NCI-H1694 (cell line): ENCODE data around the gene PALMD.

Source experiments
- DNase-seq: peaks from one replicate; lab custom pipeline; 2025; lab: John Stamatoyannopoulos, UW

Gene PALMD

DNA sequence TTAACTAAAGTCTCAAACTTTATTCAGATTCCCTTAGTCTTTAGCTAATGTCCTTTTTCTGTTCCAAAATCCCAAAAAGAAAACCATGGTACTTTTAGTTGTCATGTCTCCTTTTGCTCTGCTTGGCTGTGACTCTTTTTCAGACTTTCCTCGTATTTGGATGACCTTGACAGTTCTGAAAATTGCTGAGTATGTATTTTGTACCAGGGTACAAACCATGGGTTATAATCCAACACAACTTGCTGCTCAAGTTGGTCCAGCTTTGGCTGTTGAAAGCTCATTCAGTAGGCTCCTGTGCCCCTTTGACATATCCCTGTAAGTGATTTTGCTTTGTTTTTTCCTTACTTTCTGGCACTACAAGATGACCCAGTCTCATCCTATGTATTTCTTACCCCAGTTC lies 51.7 kb downstream of the PALMD start:
- DNase-seq = no peak

DNA sequence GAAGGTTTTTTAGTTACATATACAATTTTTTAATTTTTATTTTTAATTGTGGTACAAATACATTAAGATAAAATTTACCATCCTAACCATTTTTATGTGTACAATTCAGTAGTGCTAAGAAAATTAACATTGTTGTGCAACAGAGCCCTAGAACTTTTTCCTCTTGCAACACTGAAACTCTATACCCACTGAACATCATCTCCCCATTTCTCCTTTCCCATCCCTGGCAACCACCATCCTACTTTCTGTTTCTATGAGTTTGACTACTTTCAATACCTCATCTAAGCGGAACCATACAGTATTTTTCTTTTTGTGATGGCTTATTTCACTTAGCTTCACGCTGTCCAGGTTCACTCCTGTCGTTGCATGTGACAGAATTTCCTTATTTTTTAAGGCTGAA lies 54.1 kb downstream of the PALMD start:
- DNase-seq = no peak

DNA sequence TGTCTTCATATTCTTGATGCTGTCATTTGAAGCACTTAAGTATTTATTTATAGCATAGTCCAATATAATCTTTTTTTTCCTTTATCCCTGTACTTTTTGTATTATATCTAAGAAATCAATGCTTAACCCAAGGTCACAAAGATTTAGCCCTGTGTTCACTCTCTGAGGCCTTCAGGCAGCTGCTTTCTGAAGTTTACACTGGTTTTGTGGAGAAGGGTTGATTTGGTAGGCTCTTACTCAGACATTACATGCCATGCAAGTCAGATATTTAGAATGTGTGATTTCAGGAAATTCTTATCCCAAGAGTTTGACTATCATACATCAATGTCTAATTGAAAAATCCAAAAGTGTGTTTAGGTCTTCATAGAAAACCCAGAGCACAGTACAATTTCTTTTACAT lies 56.3 kb downstream of the PALMD start:
- no peak for DNase-seq

DNA sequence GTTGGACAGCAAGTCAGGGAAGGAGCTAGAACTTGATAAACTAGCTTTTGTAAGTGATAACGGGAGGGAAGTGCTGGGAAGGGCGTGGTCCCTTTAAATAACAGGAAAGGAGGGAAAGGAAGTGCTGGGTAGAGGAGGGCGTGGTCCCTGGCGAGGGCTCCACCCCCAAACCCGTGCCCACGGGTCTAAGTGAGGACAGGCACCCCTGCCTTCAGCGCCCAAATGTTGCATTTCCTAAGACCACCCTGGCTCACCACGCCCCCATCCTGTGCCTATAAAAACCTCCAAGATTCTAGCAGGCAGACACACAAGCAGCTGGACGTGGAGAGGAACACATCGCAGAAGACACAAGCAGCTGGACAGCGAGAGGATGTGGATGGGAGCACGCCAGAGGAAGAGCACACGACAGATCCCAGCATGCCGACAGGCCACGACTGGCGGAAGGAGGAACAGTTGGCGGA lies 58.5 kb downstream of the PALMD start:
- peak; percentile 72 for DNase-seq

DNA sequence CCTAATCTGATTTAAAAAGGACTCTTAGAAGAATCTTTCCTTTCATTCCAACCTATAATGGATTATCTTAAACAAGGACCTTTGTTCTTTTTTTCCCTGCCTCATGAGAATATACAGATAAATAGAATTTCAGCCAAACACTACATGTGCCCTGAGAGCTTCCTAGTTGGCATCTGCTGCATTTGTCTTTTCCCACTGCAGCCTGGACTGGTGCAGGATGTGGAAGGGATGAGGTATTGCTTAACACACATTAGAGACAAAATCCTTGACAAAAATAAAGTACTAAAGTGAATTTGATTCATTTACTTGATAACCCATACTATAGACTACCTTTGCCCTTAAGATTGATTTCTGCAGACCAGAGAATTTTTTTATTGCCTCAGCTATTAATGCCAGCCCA lies 59.5 kb downstream of the PALMD start:
- peak; percentile 42 for DNase-seq

DNA sequence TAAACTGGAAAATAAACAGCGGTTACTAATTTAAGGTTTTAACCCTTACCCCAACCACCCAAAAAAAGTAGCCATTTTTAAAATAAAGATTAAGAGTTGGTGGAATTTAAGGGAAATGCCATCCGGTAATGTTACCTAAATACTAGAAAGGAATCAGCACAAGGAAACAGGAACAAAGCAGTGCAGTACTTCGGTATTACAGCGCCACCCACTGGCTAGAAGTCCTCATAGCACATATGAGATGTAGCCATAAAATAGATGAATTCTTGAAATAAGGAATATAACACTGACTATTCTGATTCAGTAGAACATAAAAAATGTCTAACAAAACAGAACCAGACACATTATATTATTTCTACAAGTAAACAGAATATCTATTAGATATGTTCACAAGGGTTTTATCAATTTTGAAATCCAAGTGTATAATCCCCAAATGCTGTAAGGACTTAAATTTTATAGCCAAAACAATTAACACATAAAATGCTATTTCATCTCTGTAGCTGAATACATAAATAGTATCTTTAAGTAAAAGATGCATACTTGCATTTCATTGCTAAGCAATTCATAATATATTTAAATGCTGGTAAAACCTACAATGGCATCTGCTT lies 61.7 kb downstream of the PALMD start:
- peak; percentile 89 for DNase-seq

DNA sequence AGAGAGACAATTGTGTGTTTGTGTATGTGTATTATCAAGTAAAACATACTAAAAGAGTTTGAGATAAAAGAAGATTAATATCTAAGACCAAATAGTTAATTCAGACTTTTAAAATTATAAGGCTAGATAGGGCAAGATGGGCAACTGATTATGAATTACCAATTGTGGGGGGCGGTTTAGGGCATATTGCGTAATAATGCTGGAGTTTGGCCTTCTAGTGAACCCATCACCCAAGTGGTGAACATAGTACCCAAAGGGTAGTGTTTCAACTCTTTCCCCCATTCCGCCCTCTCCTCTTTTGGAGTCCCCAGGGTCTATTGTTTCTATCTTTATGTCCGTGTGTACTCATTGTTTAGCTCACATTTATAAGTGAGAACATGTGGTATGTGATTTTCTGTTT lies 65.1 kb downstream of the PALMD start:
- no peak for DNase-seq

DNA sequence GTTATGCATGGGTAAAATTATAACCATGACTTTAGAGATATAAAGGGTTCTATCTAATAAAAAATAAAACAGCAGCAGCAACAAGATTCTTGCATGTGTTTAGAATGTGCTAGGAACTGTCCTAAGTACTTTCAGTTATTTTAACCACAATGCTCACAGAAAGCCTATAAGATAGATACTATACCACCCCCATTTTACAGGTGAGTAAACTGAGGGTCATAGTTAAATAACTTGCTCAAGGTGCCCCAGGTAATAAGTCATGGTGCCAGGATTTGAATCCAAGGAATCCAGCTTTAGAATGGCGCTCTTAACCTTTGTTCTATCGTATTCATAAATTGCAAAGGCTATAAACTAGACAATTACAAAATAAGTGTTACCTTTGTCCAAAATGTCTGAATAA lies 67.1 kb downstream of the PALMD start:
- no peak for DNase-seq

DNA sequence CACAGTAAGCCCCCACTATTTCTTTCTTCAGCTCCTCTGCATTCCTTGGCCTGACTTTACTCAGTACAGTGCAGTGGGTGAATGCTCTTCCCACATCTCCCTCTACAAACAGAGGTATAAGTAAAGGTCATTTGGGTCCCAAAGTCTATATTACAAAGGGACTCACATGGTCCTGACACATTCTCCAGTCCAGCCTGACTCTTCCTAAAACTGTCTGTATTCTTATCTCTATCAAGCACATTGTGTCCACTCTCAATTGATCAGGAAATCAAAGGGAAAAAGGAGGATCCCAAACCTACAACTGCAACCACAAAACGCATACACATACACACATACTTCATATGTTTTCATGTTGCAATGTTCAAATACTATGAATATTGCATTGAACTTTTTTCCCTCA lies 71.1 kb downstream of the PALMD start:
- DNase-seq = no peak

DNA sequence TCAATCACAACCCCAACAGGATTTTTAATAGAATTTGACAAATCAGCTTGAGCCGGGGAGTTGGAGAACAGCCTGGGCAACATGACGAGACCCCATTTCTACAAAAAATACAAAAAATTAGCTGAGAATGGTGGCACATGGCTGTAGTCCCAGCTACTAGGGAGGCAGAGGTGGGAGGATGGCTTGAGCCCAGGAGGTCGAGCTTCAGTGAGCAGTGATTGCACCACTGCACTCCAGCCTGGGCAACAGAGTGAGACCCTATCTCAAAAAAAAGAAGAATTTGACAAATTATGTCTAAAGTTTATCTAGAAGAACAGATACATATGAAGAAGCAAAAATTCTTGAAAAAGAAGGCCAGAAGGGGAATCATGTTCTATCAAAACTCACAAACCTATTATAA lies 77.3 kb downstream of the PALMD start:
- DNase-seq = no peak

DNA sequence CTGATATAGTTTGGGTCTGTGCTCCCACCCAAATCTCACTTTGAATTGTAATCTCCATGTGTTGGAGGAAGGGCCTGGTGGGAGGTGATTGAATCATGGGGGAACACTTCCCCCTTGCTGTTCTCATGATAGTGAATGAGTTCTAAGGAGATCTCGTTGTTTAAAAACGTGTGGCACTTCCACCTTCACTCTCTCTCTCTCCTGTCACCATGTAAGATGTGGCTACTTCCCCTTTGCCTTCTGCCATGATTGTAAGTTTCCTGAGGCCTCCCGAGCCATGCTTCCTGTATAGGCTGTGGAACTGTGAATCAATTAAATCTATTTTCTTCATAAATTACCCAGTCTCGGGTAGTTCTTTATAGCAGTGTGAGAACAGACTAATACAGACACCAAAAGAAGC lies 80.1 kb downstream of the PALMD start:
- no peak for DNase-seq

DNA sequence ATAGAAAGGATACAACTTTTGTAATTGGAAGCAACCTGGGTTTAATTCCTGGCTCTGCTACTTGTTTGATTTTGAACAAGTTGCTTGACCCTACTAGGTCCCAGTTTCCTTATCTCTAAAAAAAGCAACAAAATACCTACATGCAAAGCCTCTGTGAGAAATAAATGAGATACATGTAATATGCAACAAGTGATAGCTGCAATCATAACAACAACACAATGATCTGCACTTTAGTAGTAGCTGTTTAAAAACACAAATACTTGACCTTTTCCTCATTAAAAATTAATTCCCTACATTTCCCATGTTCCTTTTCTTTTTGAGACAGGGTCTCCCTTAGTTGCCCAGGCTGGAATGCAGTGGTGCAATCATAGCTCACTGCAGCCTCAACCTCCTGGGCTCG lies 80.5 kb downstream of the PALMD start:
- DNase-seq = no peak

DNA sequence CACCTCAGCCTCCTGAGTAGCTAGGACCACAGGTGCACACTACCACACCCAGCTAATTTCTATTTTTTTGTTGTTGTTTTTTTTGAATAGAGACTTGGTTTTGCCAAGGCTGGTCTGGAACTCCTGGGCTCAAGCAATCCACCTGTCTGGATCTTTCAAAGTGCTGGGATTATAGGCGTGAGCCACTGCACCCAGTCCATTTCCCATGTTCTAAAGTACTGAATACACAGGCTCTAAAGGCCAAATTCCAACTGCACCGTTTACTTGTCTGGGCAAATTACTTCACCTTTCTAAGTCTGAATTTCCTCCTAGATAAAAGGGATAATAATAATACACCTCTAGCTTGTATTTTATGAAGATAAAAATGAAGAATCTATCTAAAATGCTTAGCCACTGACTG lies 80.9 kb downstream of the PALMD start:
- no peak for DNase-seq

DNA sequence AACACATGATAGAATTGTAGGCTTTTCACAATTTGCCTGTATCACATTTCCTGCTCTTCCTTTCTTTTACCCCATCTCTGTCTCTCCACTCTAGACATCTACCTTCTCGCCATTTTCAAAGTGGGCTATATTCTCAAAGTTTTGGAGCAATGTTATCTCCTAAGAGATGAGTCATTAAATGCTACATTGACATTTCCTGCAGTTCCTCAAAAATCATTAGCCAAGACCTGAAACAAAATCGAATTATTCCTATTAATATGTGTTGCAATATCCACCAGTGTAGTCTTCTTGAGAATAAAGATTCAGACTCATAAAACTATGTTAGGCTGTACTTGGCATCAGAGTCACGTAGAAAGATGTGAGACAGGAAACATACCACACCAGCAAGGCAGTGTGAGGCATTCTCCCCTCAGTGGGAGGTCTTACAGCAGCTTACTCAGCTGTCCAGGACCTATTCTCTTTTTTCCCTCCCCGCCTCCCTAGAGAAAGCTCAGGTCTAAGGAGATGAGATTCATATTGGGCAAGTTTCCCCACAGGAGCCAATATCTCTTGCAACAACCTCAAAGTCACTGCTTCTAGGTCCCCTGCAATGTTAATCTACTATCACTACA lies 81.8 kb downstream of the PALMD start:
- DNase-seq = no peak

DNA sequence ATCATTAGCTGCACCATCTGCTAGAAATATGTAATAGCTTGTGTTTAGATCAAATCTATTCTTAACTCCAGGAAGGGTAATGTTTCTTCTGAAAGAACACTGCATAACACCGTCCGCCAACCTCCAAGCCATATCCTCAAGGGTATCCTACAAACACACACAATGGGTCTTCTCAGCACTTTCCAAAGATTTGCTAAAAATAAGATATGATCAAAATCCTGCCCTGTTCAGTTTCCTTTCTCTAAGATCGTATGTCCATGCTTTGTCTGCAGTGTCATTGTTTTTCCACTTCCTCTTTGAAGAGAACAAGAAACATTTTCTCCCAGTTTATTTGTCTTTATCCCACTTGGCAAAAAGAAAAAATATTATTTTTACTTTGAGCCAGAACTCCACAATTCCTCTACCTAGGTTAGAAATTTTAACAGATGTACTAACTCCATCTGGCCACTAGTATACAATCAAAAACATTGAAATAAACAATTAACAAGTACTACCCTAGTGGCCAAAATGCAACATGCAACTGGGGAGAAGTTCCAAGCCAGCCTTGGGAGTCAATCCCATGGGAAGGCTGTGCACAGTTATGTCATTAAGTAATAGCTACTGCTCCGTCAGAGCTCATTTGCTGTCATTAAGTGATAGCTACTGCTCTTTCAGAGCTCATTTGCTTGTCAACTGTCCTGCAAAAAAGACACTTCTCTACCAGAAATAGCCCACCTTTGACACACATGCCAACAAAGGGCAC lies 82.8 kb downstream of the PALMD start:
- peak; percentile 30 for DNase-seq

DNA sequence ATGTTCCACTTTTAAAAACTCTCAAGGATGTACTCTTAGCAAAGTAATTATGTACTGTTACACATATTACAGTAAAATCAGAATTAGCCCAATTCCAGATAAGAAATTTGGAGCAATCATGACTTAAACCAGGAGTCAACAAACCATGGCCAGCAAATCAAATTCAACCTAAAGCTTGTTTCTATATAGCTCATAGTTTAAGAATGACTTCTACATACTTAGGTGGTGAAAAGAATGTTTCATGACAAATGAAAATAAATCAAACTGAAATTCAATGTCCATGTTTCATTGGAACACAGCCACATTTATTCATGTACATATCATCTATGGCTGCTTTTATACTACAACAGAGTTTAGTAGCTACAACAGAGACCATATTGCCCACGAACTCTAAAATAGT lies 85.5 kb downstream of the PALMD start:
- no peak for DNase-seq

DNA sequence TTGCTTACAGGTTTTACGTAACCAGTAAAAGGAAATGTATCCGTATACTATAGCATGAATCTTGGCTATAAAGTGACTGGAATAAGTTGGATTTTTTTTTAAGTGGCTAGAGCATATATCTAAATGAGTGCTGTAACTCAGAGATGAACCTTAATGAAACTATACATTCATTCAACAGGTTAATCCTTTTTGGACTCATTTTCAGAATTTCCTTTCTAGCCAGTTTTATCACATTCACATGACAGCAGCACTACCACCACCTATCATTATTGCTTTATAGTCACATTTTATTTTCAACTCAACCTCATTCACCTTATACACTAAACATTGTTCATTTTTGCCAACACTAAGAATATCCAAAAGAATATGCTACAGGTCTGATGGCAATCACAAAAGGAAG lies 89.9 kb downstream of the PALMD start:
- DNase-seq = no peak

DNA sequence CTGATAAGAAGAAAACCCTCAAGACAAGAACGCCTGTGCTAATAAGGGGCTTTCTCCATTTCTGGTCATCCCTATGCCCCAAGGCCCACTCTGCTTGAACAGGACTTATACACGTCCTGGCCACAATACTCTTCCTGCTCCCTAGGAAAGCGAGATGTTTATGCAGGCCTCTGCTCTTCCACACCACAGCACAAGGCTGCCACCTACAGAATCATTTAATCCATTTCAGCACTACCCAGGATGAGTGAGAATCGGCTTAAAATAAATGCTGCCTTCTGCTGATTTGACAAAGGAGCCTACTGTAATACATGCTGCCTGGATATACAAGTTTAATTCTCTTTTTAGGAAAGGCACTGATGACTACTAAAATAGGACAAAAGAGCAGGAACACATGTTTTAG lies 91.1 kb downstream of the PALMD start:
- DNase-seq = peak; percentile 69

DNA sequence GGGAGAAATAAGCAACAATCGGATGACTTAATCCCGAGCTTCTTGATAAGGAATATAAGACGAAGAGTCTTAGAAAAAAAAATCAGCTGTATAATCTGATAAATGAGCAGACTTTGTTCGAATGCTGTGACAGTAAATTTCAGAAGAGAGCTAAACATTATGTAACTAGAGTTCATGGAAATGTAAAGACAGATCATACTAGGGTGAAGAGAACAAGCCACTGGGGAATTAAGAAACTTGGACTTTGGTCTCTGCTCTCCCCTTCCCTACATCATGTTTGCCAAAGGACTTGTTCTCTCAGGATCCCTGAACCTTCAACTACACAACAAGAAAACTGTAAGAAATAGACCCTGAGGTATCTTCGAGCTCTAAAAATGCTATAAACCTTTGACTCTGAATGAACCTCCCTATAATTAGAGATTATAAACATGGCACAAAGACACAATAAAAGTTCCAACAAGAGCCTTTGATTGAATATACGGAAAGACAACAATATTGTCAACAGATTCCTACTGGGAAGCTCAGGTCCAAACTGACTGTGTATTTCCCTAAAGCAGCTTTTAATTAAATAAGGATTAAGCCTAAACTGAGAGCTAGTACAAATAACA lies 93.0 kb downstream of the PALMD start:
- no peak for DNase-seq

DNA sequence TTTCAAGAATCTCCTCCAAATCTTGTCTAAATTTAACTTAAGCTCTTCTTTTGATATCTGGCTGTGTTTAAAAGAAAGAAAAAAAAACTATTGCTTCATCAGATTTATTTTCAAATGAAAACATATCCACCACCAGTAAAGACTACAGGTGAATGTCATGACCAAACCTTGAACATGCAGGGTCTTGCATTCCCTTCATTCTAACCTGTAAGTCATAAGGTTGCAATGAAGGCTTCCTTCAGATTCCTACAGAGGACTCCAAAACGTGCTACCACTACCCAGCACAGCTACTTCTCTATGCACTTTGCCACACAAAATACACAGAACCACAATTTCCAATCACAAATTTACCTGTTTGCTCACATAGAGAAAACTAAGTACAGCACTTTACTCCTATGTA lies 94.2 kb downstream of the PALMD start:
- no peak for DNase-seq
